GM18505 (cell line): Measurements from ENCODE around the gene NEURL3.

ENCODE experiments used
- ATAC-seq: cut with Tn5 transposase; IDR thresholded peaks from one replicate; pipeline ENCODE4 v1.9.1; 2021; ENCODE audit not compliant: unreplicated experiment
- POLR2A ChIP-seq: IDR thresholded peaks from 4 replicates; pipeline ENCODE4 v1.6.1; 2011; ENCODE audit warnings: borderline replicate concordance; ENCODE audit not compliant: insufficient read depth, insufficient read length; ENCODE audit errors: extremely low read depth

Gene NEURL3

GRCh38 chr2:96526615-96527285 is 21.6 kb upstream of the NEURL3 start:
- TF ChIP-seq POLR2A, result no peak
- ATAC-seq, result no peak

DNA sequence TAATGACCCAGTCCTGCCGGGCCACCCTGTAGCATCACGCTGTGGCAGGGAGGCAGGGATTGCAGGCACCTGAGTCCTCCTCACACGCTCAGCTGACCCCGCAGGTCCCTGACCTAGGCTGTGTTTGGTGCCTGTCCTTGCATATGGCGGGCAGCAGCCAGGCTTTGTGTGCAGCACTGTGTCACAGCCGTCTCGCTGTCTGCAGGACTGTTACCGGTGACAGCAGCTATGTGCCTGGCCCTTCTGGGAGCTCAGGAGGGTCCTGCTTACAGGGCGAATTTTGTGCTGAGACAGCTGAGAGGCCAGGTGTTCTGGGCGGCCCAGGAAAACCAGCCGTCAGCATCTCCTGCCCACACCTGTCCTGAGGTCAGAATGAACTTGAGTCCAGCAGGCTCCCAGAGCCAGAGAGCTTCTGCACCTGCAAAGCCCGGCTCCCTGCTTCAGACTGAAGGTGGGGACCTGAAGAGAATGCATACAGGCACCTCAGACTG is 21.0 kb upstream of the NEURL3 start:
- TF ChIP-seq POLR2A, result no peak
- ATAC-seq, result no peak

GRCh38 chr2:96525211-96525507 is 20.0 kb upstream of the NEURL3 start:
- no peak for ATAC-seq
- no peak for TF ChIP-seq POLR2A

GRCh38 chr2:96524482-96525210 is 19.5 kb upstream of the NEURL3 start:
- ATAC-seq, result no peak

GRCh38 chr2:96523659-96524481 is 18.7 kb upstream of the NEURL3 start:
- no peak for TF ChIP-seq POLR2A
- ATAC-seq, result no peak

More at GRCh38 chr2:96524482-96525210, 19.5 kb upstream of the NEURL3 start:
- TF ChIP-seq POLR2A, result no peak

DNA sequence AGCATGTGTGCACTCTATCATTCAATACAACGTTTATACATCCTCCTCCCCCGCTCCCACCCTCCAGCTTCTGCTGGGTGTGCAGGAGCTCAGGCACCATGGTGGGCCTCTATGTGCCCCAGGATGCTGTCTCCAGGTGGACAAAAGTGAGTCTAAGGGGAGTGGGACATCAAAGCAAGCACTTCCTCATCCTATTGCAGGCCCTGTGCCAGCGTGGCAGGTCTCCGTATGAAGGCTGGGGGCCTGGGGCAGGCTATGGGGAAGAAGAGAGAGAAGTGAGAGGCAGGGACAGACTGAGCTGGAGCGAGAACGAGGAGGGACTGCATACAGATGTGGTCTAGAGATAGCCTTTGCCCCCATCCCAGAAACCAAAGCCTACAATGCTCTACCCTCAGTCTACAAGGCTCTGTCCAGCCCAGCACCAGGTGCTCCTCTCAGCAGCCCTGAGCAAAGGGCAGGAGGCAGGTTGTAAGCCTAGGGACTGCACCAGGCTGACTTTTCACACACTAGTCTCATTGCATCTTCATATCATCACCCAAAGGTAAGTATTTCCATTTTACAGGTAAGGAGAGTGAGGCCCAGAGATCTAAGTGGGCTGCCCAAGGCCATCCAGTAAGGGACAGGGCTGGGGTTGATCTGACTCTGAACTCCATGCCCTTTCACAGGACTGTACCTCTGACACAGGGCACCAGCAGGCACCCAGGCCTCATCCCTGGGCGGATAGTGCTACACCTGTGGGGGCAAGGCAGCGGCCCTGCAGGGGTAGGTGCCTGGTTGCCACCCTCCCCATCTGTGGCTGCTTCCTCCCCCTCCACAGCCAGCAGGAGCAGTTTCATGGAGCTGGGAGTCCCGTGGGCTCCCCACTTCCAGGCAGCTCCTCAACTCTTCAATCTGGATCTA is 17.4 kb upstream of the NEURL3 start:
- no peak for ATAC-seq
- TF ChIP-seq POLR2A, result no peak

DNA sequence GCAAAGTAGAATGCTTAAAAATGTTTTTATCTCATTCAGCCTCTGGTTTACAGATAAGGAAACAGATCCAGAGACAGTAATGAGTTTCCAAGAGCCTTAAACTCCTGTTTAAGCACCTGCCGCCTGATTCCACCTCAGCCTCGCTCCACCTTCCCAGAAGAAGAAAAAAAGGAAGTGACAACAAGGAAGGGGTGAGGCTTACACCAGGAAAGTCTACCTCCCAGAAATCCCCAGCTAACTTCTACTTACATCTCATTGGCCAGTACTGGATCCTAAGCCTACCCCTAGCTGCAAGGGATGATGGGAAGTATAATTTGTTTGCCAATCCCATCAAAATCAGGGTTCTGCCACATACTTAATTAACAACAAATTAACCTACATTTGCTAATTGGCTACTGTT is 16.1 kb upstream of the NEURL3 start:
- no peak for TF ChIP-seq POLR2A
- ATAC-seq, result no peak

DNA sequence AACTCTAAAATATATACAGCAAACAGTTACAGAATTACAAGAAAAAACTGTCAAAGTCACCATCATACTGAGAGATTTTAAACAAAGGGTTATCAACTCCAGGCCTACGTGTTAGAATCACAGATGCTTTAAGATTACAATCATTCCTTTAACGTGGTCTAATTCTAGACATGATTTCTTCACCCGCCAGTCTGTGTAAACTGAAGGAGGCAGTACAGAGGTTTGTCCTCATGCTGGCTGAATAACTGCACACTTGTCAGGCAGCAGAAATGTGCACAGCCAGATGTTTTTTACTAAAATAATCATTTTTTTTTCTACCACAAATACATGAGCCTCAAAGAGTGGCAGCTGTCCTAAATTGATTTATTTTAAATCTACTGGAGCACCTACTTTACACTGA is 15.5 kb upstream of the NEURL3 start:
- ATAC-seq, result no peak
- no peak for TF ChIP-seq POLR2A

GRCh38 chr2:96520231-96520630 is 15.1 kb upstream of the NEURL3 start:
- no peak for ATAC-seq
- TF ChIP-seq POLR2A, result no peak

GRCh38 chr2:96517079-96517478 is 11.9 kb upstream of the NEURL3 start:
- ATAC-seq, result no peak
- no peak for TF ChIP-seq POLR2A

DNA sequence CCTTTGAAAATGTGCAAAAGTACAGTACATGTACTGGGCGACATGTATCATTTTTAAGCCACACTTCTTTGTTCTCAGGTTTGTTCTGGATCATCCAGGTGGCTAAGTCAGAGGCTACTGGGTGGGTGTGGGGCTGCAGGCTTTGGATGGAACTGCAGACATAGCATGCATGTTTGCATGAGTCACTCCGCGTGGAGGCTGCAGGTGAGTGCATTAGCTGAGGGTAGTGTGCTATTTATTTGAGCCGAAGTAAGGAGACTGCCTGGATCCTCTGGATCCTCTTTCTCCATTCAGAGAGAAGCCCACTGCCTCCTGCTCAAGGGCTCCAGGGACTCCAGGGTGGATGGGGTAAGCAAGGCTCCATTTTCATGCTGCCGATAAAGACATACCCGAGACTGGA is 9.4 kb upstream of the NEURL3 start:
- no peak for TF ChIP-seq POLR2A

GRCh38 chr2:96512341-96512740 is 7.2 kb upstream of the NEURL3 start:
- no peak for TF ChIP-seq POLR2A
- ATAC-seq, result no peak

More for the DNA sequence above, 9.4 kb upstream of the NEURL3 start:
- ATAC-seq, result no peak

DNA sequence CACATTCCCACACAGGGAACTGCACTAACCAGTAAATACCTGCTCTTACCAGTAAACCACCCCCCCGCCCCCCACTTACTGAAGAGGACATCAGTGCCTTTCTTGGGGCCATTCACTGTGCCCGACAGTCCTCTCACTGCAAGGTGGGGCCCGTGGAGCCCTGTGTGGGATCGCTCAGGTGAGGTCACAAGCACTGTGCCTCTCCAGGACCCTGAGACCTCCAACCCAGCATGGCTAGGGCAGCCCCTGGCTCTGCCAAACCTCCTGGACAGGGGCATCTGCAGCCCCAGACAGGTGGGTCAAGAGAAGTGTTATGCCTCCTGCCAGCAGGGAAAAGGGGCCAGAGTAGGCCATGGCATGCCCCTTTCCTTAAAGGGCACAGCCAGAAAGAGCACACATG is 6.7 kb upstream of the NEURL3 start:
- TF ChIP-seq POLR2A, result no peak
- no peak for ATAC-seq
